ENCODE results near the gene ATF2. TPM values are rescaled to one million over a fixed set of nuclear protein-coding genes. Genes with fewer than 3 reads are reported as not detected.
A peak's percentile ranks its signal among the peaks of the same experiment; 100 is the strongest.

Gene ATF2
- total and polyA plus RNA-seq, 9 of the 15 experiments (the other 6 are each of a cell fraction or from before 2014, with no cell fraction given) = 24.2 to 111 (median 45.9) TPM

GRCh38 chr2:175168564-175168945 lies 552 bp upstream of the ATF2 start (continued):
- peak; percentile 79 for TF ChIP-seq SUPT5H (IDR thresholded peaks at IDR 0.05)
- no peak for TF ChIP-seq PRDM10 (IDR thresholded peaks at IDR 0.05; ENCODE audit: partially characterized antibody)
- no peak for TF ChIP-seq NR0B1 (IDR thresholded peaks at IDR 0.05; ENCODE audit: partially characterized antibody)
- TF ChIP-seq RFX5 (IDR thresholded peaks at IDR 0.05; ENCODE audit: low read depth, low read length) = no peak
- no peak for TF ChIP-seq HDAC6 (IDR thresholded peaks at IDR 0.05; ENCODE audit: low read depth, low read length)
- TF ChIP-seq RAD51 (IDR thresholded peaks at IDR 0.05; ENCODE audit: borderline replicate concordance, low read depth) = no peak
- no peak for TF ChIP-seq GATAD2B (IDR thresholded peaks at IDR 0.05; ENCODE audit: borderline replicate concordance)
- TF ChIP-seq SOX6 (IDR thresholded peaks at IDR 0.05) = 0 out of 2 replicates have a peak, but pooled peaks have one; percentile 28
- no peak for TF ChIP-seq ZNF639 (CRISPR knock-in tag; conservative IDR thresholded peaks at IDR 0.05 in 1 of 2, IDR thresholded peaks at IDR 0.05 in 1 of 2)
- no peak; the same call in 1 of the 2 replicates for TF ChIP-seq NFRKB (IDR thresholded peaks at IDR 0.05; ENCODE audit: low read depth)
- TF ChIP-seq ZBTB9 (CRISPR knock-in tag; IDR thresholded peaks at IDR 0.05) = 0 out of 2 replicates have a peak, but pooled peaks have one; percentile 63
- TF ChIP-seq DMBX1 (CRISPR knock-in tag; IDR thresholded peaks at IDR 0.05; ENCODE audit: borderline replicate concordance) = 0 out of 2 replicates have a peak, but pooled peaks have one; percentile 22
- TF ChIP-seq CBFA2T2 (conservative IDR thresholded peaks at IDR 0.05) = no peak
- 0 out of 2 replicates have a peak, but pooled peaks have one; percentile 17 for TF ChIP-seq MIER1 (IDR thresholded peaks at IDR 0.05; ENCODE audit: low read depth)
- no peak for TF ChIP-seq ESRRA (IDR thresholded peaks at IDR 0.05; ENCODE audit: borderline replicate concordance, low read depth)
- no peak for TF ChIP-seq HCFC1 (IDR thresholded peaks at IDR 0.05; ENCODE audit: low read depth, low read length)
- no peak for TF ChIP-seq MNT (conservative IDR thresholded peaks at IDR 0.05)
